H9 (cell line): Measurements from ENCODE around the gene RAB14. TPM values are rescaled to one million over a fixed set of nuclear protein-coding genes. Genes with fewer than 3 reads are reported as not detected.

Source experiments
- DNase-seq: peaks from one replicate; pipeline ENCODE4 v3.0.0-alpha.2; 2017
- H2AFZ ChIP-seq: one replicate; pipeline ENCODE4 v1.6.1; 2013; ENCODE audit warnings: mild to moderate bottlenecking, low read length, control low read depth, moderate library complexity
- H2AK5ac ChIP-seq: 2 replicates; pipeline ENCODE4 v1.6.1; 2013; ENCODE audit warnings: low read length, control low read depth, mixed read lengths; ENCODE audit not compliant: insufficient read length
- H2BK120ac ChIP-seq: one replicate; pipeline ENCODE4 v1.6.1; 2013; ENCODE audit warnings: low read depth, mild to moderate bottlenecking, low read length, control low read depth, inconsistent platforms; ENCODE audit not compliant: poor library complexity, severe bottlenecking
- H2BK12ac ChIP-seq: 2 replicates; pipeline ENCODE4 v1.6.1; 2013; ENCODE audit warnings: low read length, control low read depth, mixed read lengths, low read depth; ENCODE audit not compliant: insufficient read length
- H2BK15ac ChIP-seq: 2 replicates; pipeline ENCODE4 v1.6.1; 2013; ENCODE audit warnings: low read depth, low read length, control low read depth
- H2BK20ac ChIP-seq: one replicate; pipeline ENCODE4 v1.6.1; 2013; ENCODE audit warnings: low read depth, mild to moderate bottlenecking, low read length, control low read depth, inconsistent platforms; ENCODE audit not compliant: poor library complexity, severe bottlenecking
- H2BK5ac ChIP-seq: 2 replicates; pipeline ENCODE4 v1.6.1; 2013; ENCODE audit warnings: low read length, control low read depth, mixed read lengths; ENCODE audit not compliant: insufficient read length
- H3K14ac ChIP-seq: 2 replicates; pipeline ENCODE4 v1.6.1; 2013; ENCODE audit warnings: low read length, control low read depth; ENCODE audit not compliant: insufficient read depth
- H3K18ac ChIP-seq: 2 replicates; pipeline ENCODE4 v1.6.1; 2013; ENCODE audit warnings: low read depth, mild to moderate bottlenecking, mixed read lengths, low read length, control low read depth; ENCODE audit not compliant: insufficient read length
- H3K23ac ChIP-seq: 2 replicates; pipeline ENCODE4 v1.6.1; 2013; ENCODE audit warnings: low read length, control low read depth, mixed read lengths, low read depth; ENCODE audit not compliant: insufficient read length
- H3K23me2 ChIP-seq: 2 replicates; pipeline ENCODE4 v1.6.1; 2013; ENCODE audit warnings: low read depth, mild to moderate bottlenecking, mixed read lengths, low read length, control low read depth; ENCODE audit not compliant: insufficient read length, poor library complexity, severe bottlenecking
- H3K27ac ChIP-seq: 2 replicates; pipeline ENCODE4 v1.5.1; 2013; ENCODE audit warnings: low read length, control low read depth, mixed read lengths, low read depth; ENCODE audit not compliant: insufficient read length
- H3K27me3 ChIP-seq: 2 replicates; pipeline ENCODE4 v1.6.1; 2013; ENCODE audit warnings: low read length, control low read depth, inconsistent platforms; ENCODE audit not compliant: insufficient read depth
- H3K4ac ChIP-seq: 2 replicates; pipeline ENCODE4 v1.6.1; 2013; ENCODE audit warnings: low read depth, mild to moderate bottlenecking, control low read depth, inconsistent platforms, low read length, moderate library complexity
- H3K4me1 ChIP-seq: 2 replicates; pipeline ENCODE4 v1.6.1; 2013; ENCODE audit warnings: low read length, control low read depth, inconsistent platforms; ENCODE audit not compliant: insufficient read depth
- H3K4me2 ChIP-seq: 2 replicates; pipeline ENCODE4 v1.6.1; 2013; ENCODE audit warnings: low read length, control low read depth, mixed read lengths; ENCODE audit not compliant: insufficient read length, insufficient read depth
- H3K56ac ChIP-seq: 2 replicates; pipeline ENCODE4 v1.6.1; 2013; ENCODE audit warnings: low read depth, mild to moderate bottlenecking, mixed read lengths, low read length, control low read depth; ENCODE audit not compliant: insufficient read length
- H3K79me1 ChIP-seq: 2 replicates; pipeline ENCODE4 v1.6.1; 2013; ENCODE audit warnings: low read depth, mild to moderate bottlenecking, moderate library complexity, low read length, control low read depth, inconsistent platforms; ENCODE audit not compliant: insufficient read depth, poor library complexity, severe bottlenecking
- H3K79me2 ChIP-seq: 2 replicates; pipeline ENCODE4 v1.6.1; 2013; ENCODE audit warnings: low read length, control low read depth, inconsistent platforms; ENCODE audit not compliant: insufficient read depth
- H3K9ac ChIP-seq: 2 replicates; pipeline ENCODE4 v1.6.1; 2013; ENCODE audit warnings: low read length, control low read depth, mixed read lengths; ENCODE audit not compliant: insufficient read length; ENCODE audit errors: extremely low read depth
- H3K9me3 ChIP-seq: one replicate; pipeline ENCODE4 v1.6.1; 2013; ENCODE audit warnings: low read depth, low read length, inconsistent platforms; ENCODE audit not compliant: control insufficient read depth
- H3T11ph ChIP-seq: one replicate; pipeline ENCODE4 v1.6.1; 2013; ENCODE audit warnings: mild to moderate bottlenecking, low read length, control low read depth, inconsistent platforms
- H4K20me1 ChIP-seq: one replicate; pipeline ENCODE4 v1.6.1; 2013; ENCODE audit not compliant: control insufficient read depth, insufficient read length, insufficient read depth
- H4K5ac ChIP-seq: 2 replicates; pipeline ENCODE4 v1.6.1; 2013; ENCODE audit warnings: low read depth, mild to moderate bottlenecking, mixed read lengths, low read length, control low read depth; ENCODE audit not compliant: insufficient read length
- H4K8ac ChIP-seq: replicated peaks from 2 replicates; pipeline ENCODE4 v1.6.1; 2013; ENCODE audit warnings: low read length, control low read depth, mixed read lengths, low read depth; ENCODE audit not compliant: insufficient read length
- H4K91ac ChIP-seq: 2 replicates; pipeline ENCODE4 v1.6.1; 2013; ENCODE audit warnings: low read depth, mild to moderate bottlenecking, moderate library complexity, mixed read lengths, low read length, control low read depth; ENCODE audit not compliant: insufficient read length
- H3K27ac Mint-ChIP-seq, 3 experiments: 2 replicates in 2 of 3; 3 replicates in 1 of 3; pipeline ENCODE4 v1.8.0; 2020 to 2021; ENCODE audit warnings: mixed read lengths in 3 of 3, mild to moderate bottlenecking in 1 of 3, moderate library complexity in 1 of 3
- H3K27me3 Mint-ChIP-seq: 2 replicates; pipeline ENCODE4 v1.8.0; 2021; ENCODE audit warnings: low read depth, mild to moderate bottlenecking, moderate library complexity, mixed read lengths
- H3K36me3 Mint-ChIP-seq, 3 experiments: 2 replicates in 2 of 3; 3 replicates in 1 of 3; pipeline ENCODE4 v1.8.0; 2020 to 2021; ENCODE audit warnings: low read depth in 3 of 3, mixed read lengths in 3 of 3; ENCODE audit not compliant: insufficient read depth in 1 of 3
- H3K4me1 Mint-ChIP-seq, 2 experiments: 2 replicates each; pipeline ENCODE4 v1.8.0; 2020; ENCODE audit warnings: mixed read lengths in 2 of 2
- H3K4me3 Mint-ChIP-seq, 2 experiments: 2 replicates in 1 of 2; 3 replicates in 1 of 2; pipeline ENCODE4 v1.8.0; 2020 to 2021; ENCODE audit warnings: mild to moderate bottlenecking in 2 of 2, mixed read lengths in 2 of 2, moderate library complexity in 1 of 2
- H3K9me3 Mint-ChIP-seq, 2 experiments: 2 replicates in 1 of 2; 3 replicates in 1 of 2; pipeline ENCODE4 v1.8.0; 2020; ENCODE audit warnings: mild to moderate bottlenecking in 2 of 2, mixed read lengths in 2 of 2, moderate library complexity in 1 of 2
- WGBS: extraction: QIAGEN DNeasy Blood & Tissue Kit; methylation state at CpG from one replicate; pipeline ENCODE4 v1.1.7; 2013; ENCODE audit warnings: missing lambda C conversion rate, low lambda C conversion rate, mixed read lengths; ENCODE audit not compliant: insufficient read length; ENCODE audit errors: extremely low coverage; 5-methylcytosine and 5-hydroxymethylcytosine counted together
- total RNA-seq: library from RNA; stranded (reverse); gene quantifications from 2 replicates; pipeline ENCODE4 v1.2.1, GENCODE V29; 2021
- TF ChIP-seq, protein P1 (sequence below): fragments of 200-600 bp; sonication (generic); conservative IDR thresholded peaks from 3 replicates; pipeline ENCODE4 v1.8.0; 2021; ENCODE audit warnings: antibody characterized with exemption, mild to moderate bottlenecking

RAB14 gene
- total RNA-seq, 1 experiment from 2014 or later: 33.6 TPM

DNA sequence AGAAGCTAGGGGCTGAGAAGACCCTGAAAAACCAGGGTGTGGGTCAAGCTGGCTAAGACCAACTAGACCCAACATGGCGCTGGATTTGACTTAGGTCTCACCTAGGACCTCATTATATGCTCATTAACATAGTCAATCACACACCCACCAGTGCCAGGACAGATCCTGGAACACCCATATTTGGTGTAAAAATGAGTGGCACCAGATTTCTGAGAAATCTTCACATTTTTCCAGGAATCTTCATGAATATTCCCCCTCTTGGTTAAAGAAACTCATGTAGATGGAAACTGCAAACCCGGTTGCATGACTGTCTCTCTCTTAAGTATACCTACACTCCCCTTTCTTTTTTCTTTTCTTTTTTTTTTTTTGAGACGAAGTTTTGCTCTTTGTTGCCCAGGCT is 17.9 kb upstream of the RAB14 start:
- Histone ChIP-seq H3K23me2 (no peaks in the 10 kb centered on the region), H3K14ac (peak overlapping the region; percentile 68; the same call in 1 of the 2 replicates), H3K56ac (no peak overlapping the region), H2AFZ (no peak overlapping the region), H2BK20ac (no peak overlapping the region), H2BK15ac (no peak overlapping the region), H3K79me1 (no peaks in the 10 kb centered on the region), H3K23ac (no peak overlapping the region), H3K4me2 (no peak overlapping the region), H4K20me1 (no peaks in the 10 kb centered on the region), H3K79me2 (no peaks in the 10 kb centered on the region), H3K9me3 (no peaks in the 10 kb centered on the region), H4K8ac (no peak overlapping the region), H3K4ac (no peak overlapping the region), H2AK5ac (no peak overlapping the region), H3K27ac (no peak overlapping the region), H3K27me3 (0 out of 2 replicates have a peak, but pooled peaks cover 2% of the 10 kb centered on the region), H3K18ac (peak overlapping the region; percentile 51), H4K91ac (no peak overlapping the region), H2BK120ac (no peak overlapping the region), H3K4me1 (peaks cover 11% of the 10 kb centered on the region; the same call in 1 of the 2 replicates), H2BK12ac (no peak overlapping the region), H2BK5ac (no peak overlapping the region), H3K9ac (no peak overlapping the region), H4K5ac (no peak overlapping the region), H3T11ph (no peak overlapping the region)
- Mint-ChIP-seq H3K27ac (no peak overlapping the region), H3K9me3 (no peaks in the 10 kb centered on the region), H3K36me3 (no peaks in the 10 kb centered on the region; a peak in 1 of 7 replicates), H3K4me1 (peaks cover 36 to 42% of the 10 kb centered on the region in 2 experiments), H3K27me3 (peaks cover 46% of the 10 kb centered on the region), H3K4me3 (no peak overlapping the region)
- DNase-seq: no peak
- TF ChIP-seq, protein P1, sequence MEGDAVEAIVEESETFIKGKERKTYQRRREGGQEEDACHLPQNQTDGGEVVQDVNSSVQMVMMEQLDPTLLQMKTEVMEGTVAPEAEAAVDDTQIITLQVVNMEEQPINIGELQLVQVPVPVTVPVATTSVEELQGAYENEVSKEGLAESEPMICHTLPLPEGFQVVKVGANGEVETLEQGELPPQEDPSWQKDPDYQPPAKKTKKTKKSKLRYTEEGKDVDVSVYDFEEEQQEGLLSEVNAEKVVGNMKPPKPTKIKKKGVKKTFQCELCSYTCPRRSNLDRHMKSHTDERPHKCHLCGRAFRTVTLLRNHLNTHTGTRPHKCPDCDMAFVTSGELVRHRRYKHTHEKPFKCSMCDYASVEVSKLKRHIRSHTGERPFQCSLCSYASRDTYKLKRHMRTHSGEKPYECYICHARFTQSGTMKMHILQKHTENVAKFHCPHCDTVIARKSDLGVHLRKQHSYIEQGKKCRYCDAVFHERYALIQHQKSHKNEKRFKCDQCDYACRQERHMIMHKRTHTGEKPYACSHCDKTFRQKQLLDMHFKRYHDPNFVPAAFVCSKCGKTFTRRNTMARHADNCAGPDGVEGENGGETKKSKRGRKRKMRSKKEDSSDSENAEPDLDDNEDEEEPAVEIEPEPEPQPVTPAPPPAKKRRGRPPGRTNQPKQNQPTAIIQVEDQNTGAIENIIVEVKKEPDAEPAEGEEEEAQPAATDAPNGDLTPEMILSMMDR: no peak
- no CpG with 5 or more reads among the region's 3 CpGs for whole genome bisulfite sequencing
